ENCODE data around the gene HSFX4.
"Not testable (repeated sequence)": the region's sequence is repeated elsewhere in the genome, so short reads cannot be mapped to it uniquely, and the experiment has no call there.

Gene HSFX4

GRCh38 chrX:149916745-149917392 lies 12.5 kb upstream of the HSFX4 start:
- H3K9ac ChIP-seq (ENCODE audit: low read length) = peak overlapping the region; percentile 50; the same call in 1 of the 2 replicates
- H3K9me3 ChIP-seq (ENCODE audit: insufficient read depth, low read length) = no peaks in the 10 kb centered on the region
- peaks cover 13% of the 10 kb centered on the region for H3K4me1 ChIP-seq (ENCODE audit: low read length)
- no peaks in the 10 kb centered on the region for H3K79me2 ChIP-seq (ENCODE audit: low read length)
- H3K36me3 ChIP-seq (replicated peaks; ENCODE audit: low read depth, low read length) = no peaks in the 10 kb centered on the region
- no peaks in the 10 kb centered on the region for H4K20me1 ChIP-seq (ENCODE audit: insufficient read depth, low read length)
- no peaks in the 10 kb centered on the region for H3K27me3 ChIP-seq (ENCODE audit: low read depth, low read length)
- peak overlapping the region; percentile 75 for H3K27ac ChIP-seq (ENCODE audit: low read length)
- H2AFZ ChIP-seq (ENCODE audit: low read depth, low read length) = peak overlapping the region; percentile 99
- H3K4me3 ChIP-seq (ENCODE audit: low read length) = no peak overlapping the region
- TF ChIP-seq CTCF (IDR thresholded peaks at IDR 0.05; ENCODE audit: low read depth, low read length) (peak; percentile 50), EZH2phosphoT487 (IDR thresholded peaks at IDR 0.05; ENCODE audit: low read depth) (no peak)
- H3K4me2 ChIP-seq (ENCODE audit: low read length) = peak overlapping the region; percentile 60

GRCh38 chrX:149923836-149924235 lies 5.5 kb upstream of the HSFX4 start:
- H3K27ac ChIP-seq (ENCODE audit: low read length); H3K4me2 ChIP-seq (ENCODE audit: low read length); H3K79me2 ChIP-seq (ENCODE audit: low read length); H2AFZ ChIP-seq (ENCODE audit: low read depth, low read length); H3K4me1 ChIP-seq (ENCODE audit: low read length); H3K9me3 ChIP-seq (ENCODE audit: insufficient read depth, low read length); H3K9ac ChIP-seq (ENCODE audit: low read length); H3K4me3 ChIP-seq (ENCODE audit: low read length); H4K20me1 ChIP-seq (ENCODE audit: insufficient read depth, low read length); H3K27me3 ChIP-seq (ENCODE audit: low read depth, low read length); H3K36me3 ChIP-seq (replicated peaks; ENCODE audit: low read depth, low read length): not testable (repeated sequence)

GRCh38 chrX:149924434-149924833 lies 4.9 kb upstream of the HSFX4 start:
- not testable (repeated sequence) for H3K9ac ChIP-seq (ENCODE audit: low read length); H3K27ac ChIP-seq (ENCODE audit: low read length); H4K20me1 ChIP-seq (ENCODE audit: insufficient read depth, low read length); H3K36me3 ChIP-seq (replicated peaks; ENCODE audit: low read depth, low read length); H2AFZ ChIP-seq (ENCODE audit: low read depth, low read length); H3K79me2 ChIP-seq (ENCODE audit: low read length); H3K27me3 ChIP-seq (ENCODE audit: low read depth, low read length); H3K4me3 ChIP-seq (ENCODE audit: low read length); H3K4me1 ChIP-seq (ENCODE audit: low read length); H3K4me2 ChIP-seq (ENCODE audit: low read length); H3K9me3 ChIP-seq (ENCODE audit: insufficient read depth, low read length)

- not testable (repeated sequence) for H2AFZ ChIP-seq (ENCODE audit: low read depth, low read length); H3K27ac ChIP-seq (ENCODE audit: low read length); H3K4me1 ChIP-seq (ENCODE audit: low read length); H4K20me1 ChIP-seq (ENCODE audit: insufficient read depth, low read length); H3K4me3 ChIP-seq (ENCODE audit: low read length); H3K27me3 ChIP-seq (ENCODE audit: low read depth, low read length); H3K4me2 ChIP-seq (ENCODE audit: low read length); H3K9me3 ChIP-seq (ENCODE audit: insufficient read depth, low read length); H3K79me2 ChIP-seq (ENCODE audit: low read length); H3K9ac ChIP-seq (ENCODE audit: low read length); H3K36me3 ChIP-seq (replicated peaks; ENCODE audit: low read depth, low read length)
Observed at GRCh38 chrX:149927245-149927963, 2.0 kb upstream of the HSFX4 start.

GRCh38 chrX:149927964-149928258 lies 1.5 kb upstream of the HSFX4 start:
- H2AFZ ChIP-seq (ENCODE audit: low read depth, low read length); H3K4me2 ChIP-seq (ENCODE audit: low read length); H3K9ac ChIP-seq (ENCODE audit: low read length); H3K27me3 ChIP-seq (ENCODE audit: low read depth, low read length); H3K9me3 ChIP-seq (ENCODE audit: insufficient read depth, low read length); H3K79me2 ChIP-seq (ENCODE audit: low read length); H3K27ac ChIP-seq (ENCODE audit: low read length); H3K36me3 ChIP-seq (replicated peaks; ENCODE audit: low read depth, low read length); H3K4me1 ChIP-seq (ENCODE audit: low read length); H4K20me1 ChIP-seq (ENCODE audit: insufficient read depth, low read length); H3K4me3 ChIP-seq (ENCODE audit: low read length): not testable (repeated sequence)

- not testable (repeated sequence) for H3K27ac ChIP-seq (ENCODE audit: low read length); H3K9ac ChIP-seq (ENCODE audit: low read length); H3K36me3 ChIP-seq (replicated peaks; ENCODE audit: low read depth, low read length); H3K79me2 ChIP-seq (ENCODE audit: low read length); H3K27me3 ChIP-seq (ENCODE audit: low read depth, low read length); H4K20me1 ChIP-seq (ENCODE audit: insufficient read depth, low read length); H3K9me3 ChIP-seq (ENCODE audit: insufficient read depth, low read length); H3K4me1 ChIP-seq (ENCODE audit: low read length); H3K4me2 ChIP-seq (ENCODE audit: low read length); H2AFZ ChIP-seq (ENCODE audit: low read depth, low read length); H3K4me3 ChIP-seq (ENCODE audit: low read length)
Observed at GRCh38 chrX:149928635-149929034, 738 bp upstream of the HSFX4 start.

GRCh38 chrX:149931355-149931754 lies 2.0 kb downstream of the HSFX4 start:
- H3K27me3 ChIP-seq (ENCODE audit: low read depth, low read length); H3K9ac ChIP-seq (ENCODE audit: low read length): not testable (repeated sequence)

GRCh38 chrX:149932150-149932549 lies 2.8 kb downstream of the HSFX4 start:
- H3K36me3 ChIP-seq (replicated peaks; ENCODE audit: low read depth, low read length); H3K4me1 ChIP-seq (ENCODE audit: low read length); H3K4me2 ChIP-seq (ENCODE audit: low read length); H3K27me3 ChIP-seq (ENCODE audit: low read depth, low read length); H3K4me3 ChIP-seq (ENCODE audit: low read length); H3K9ac ChIP-seq (ENCODE audit: low read length); H3K27ac ChIP-seq (ENCODE audit: low read length); H2AFZ ChIP-seq (ENCODE audit: low read depth, low read length); H3K9me3 ChIP-seq (ENCODE audit: insufficient read depth, low read length); H4K20me1 ChIP-seq (ENCODE audit: insufficient read depth, low read length); H3K79me2 ChIP-seq (ENCODE audit: low read length): not testable (repeated sequence)

More at GRCh38 chrX:149931355-149931754, 2.0 kb downstream of the HSFX4 start:
- not testable (repeated sequence) for H3K9me3 ChIP-seq (ENCODE audit: insufficient read depth, low read length); H3K4me2 ChIP-seq (ENCODE audit: low read length); H3K4me3 ChIP-seq (ENCODE audit: low read length); H4K20me1 ChIP-seq (ENCODE audit: insufficient read depth, low read length); H3K27ac ChIP-seq (ENCODE audit: low read length); H2AFZ ChIP-seq (ENCODE audit: low read depth, low read length); H3K4me1 ChIP-seq (ENCODE audit: low read length); H3K79me2 ChIP-seq (ENCODE audit: low read length); H3K36me3 ChIP-seq (replicated peaks; ENCODE audit: low read depth, low read length)

GRCh38 chrX:149932970-149933369 lies 3.6 kb downstream of the HSFX4 start:
- H3K27me3 ChIP-seq (ENCODE audit: low read depth, low read length); H3K36me3 ChIP-seq (replicated peaks; ENCODE audit: low read depth, low read length); H3K4me3 ChIP-seq (ENCODE audit: low read length); H3K4me1 ChIP-seq (ENCODE audit: low read length); H2AFZ ChIP-seq (ENCODE audit: low read depth, low read length); H3K9ac ChIP-seq (ENCODE audit: low read length); H4K20me1 ChIP-seq (ENCODE audit: insufficient read depth, low read length); H3K27ac ChIP-seq (ENCODE audit: low read length); H3K9me3 ChIP-seq (ENCODE audit: insufficient read depth, low read length); H3K79me2 ChIP-seq (ENCODE audit: low read length); H3K4me2 ChIP-seq (ENCODE audit: low read length): not testable (repeated sequence)
